ENCODE results near the gene RNF150.

RNF150 gene

GRCh38 chr4:141047228-141047884 lies 85.9 kb downstream of the RNF150 start:
- TF ChIP-seq, protein P1, sequence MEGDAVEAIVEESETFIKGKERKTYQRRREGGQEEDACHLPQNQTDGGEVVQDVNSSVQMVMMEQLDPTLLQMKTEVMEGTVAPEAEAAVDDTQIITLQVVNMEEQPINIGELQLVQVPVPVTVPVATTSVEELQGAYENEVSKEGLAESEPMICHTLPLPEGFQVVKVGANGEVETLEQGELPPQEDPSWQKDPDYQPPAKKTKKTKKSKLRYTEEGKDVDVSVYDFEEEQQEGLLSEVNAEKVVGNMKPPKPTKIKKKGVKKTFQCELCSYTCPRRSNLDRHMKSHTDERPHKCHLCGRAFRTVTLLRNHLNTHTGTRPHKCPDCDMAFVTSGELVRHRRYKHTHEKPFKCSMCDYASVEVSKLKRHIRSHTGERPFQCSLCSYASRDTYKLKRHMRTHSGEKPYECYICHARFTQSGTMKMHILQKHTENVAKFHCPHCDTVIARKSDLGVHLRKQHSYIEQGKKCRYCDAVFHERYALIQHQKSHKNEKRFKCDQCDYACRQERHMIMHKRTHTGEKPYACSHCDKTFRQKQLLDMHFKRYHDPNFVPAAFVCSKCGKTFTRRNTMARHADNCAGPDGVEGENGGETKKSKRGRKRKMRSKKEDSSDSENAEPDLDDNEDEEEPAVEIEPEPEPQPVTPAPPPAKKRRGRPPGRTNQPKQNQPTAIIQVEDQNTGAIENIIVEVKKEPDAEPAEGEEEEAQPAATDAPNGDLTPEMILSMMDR (IDR thresholded peaks at IDR 0.05), result no peak

GRCh38 chr4:141046255-141046654 lies 87.0 kb downstream of the RNF150 start:
- TF ChIP-seq, protein P1 (IDR thresholded peaks at IDR 0.05), result no peak

DNA sequence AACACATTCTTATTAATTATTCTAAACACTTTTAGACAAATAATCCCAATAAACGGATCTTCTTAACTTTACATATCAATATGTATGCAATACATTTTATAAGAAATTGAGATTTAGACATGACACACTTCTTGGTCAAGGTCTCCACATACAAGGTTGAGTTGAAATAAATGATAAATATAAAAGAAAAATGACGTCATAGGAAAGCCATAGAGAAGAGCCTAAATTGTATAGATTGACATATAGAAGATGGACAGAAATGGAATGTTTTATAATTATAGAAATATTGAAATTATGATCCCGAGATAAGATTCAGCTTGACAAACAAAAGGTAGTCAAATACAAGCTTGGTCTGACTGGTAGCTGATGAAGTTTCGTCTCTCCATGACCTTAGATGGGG lies 87.4 kb downstream of the RNF150 start:
- TF ChIP-seq, protein P1 (IDR thresholded peaks at IDR 0.05), result no peak

DNA sequence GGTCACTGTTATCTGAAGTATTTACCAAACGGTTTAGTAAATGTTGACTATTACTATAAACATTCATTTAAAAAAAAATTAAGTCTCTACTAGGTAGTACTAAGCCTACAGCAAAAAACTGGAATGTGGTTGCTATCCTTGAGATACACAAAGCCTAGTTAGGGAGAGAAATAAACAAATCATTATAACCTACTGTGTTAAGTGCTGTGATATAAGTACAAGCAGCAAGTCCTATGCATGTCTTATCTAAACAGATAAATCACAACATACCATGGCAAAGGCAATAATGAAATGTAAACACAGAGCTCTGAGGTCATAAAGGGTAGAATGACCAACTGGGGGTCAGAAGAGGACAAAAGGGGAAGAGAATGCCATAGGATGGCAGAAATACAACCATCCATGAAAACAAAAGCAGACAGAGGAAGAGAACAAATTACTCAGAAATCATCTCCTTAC lies 92.2 kb downstream of the RNF150 start:
- TF ChIP-seq, protein P1 (IDR thresholded peaks at IDR 0.05), result no peak

- TF ChIP-seq, protein P1 (IDR thresholded peaks at IDR 0.05), result no peak
Observed at GRCh38 chr4:141039156-141039555, 94.1 kb downstream of the RNF150 start.

GRCh38 chr4:141038428-141038827 lies 94.8 kb downstream of the RNF150 start:
- TF ChIP-seq, protein P1 (IDR thresholded peaks at IDR 0.05), result no peak

DNA sequence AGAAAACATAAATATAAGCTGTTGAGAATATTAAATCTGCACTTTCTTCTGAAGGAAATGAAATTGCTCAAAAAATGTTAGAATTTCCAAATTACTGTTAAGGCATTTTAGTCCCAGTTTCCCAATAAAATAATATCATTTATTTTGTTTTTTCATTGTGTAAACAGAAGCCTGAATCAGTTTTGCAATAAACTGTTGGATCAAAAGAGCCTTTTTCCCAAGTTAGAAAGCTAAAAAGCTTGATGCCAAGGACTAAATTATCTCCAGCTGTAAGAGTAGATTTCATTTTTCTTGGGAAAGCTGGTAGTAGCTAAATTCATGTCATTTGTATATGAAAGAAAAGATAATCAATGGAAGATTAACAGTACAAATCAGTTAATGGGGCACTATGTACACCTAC lies 95.8 kb downstream of the RNF150 start:
- TF ChIP-seq, protein P1 (IDR thresholded peaks at IDR 0.05), result no peak

- TF ChIP-seq, protein P1 (IDR thresholded peaks at IDR 0.05), result no peak
Observed at GRCh38 chr4:141036786-141037185, 96.5 kb downstream of the RNF150 start.

Measured in LNCAP (cell line).